Measurements from ENCODE around the gene PROCA1.

PROCA1 gene, protein sequence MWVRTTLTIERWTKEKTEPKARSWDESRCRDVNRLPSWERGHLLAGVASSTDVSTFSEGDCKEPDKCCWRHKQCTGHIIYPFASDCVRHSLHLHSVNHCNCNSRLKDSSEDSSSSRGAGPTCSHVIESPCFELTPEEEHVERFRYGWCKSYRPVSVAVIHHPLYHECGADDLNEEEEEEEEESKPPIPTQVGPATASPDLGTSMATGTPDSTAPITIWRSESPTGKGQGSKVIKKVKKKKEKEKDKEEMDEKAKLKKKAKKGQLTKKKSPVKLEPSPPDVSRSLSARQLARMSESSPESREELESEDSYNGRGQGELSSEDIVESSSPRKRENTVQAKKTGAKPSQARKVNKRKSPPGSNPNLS

DNA sequence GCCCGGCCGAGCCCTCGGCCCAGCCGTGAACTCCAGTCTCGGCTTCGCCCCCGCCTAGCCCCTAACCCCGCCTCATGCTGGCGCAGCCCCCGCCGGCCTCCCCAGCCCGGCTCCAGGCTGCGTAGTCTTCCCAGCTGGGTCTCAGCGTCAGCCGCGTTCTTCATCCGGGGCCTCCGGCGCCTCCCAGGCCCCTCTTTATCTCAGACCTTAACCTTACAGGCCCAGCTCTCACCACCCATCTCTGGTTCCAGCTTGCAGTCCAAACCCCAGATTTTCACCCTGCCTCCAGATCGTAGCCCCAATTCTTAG, at the start of gene PROCA1:
Gene PROCA1 (minus strand): TSS at position 166 of the 309 bp plus-strand sequence. CDS start 228 bp downstream, outside the sequence.
- no peaks in the 10 kb centered on the region for H3K27me3 ChIP-seq (replicated peaks)
- TF ChIP-seq CTCF (IDR thresholded peaks at IDR 0.05; ENCODE audit: low read depth, low read length, missing control alignments): no peak
- in situ Hi-C loops (cut with HindIII; ENCODE audit: low pct_ligation_motif_present, low sequenced_read_pairs): no loop called here
- H3K27ac ChIP-seq: peak within 1 kb of the TSS; percentile 71
- peak within 1 kb of the TSS; percentile 61 for H3K4me3 ChIP-seq (ENCODE audit: low read depth, low read length)
- no peak for DNase-seq
- H3K36me3 ChIP-seq (replicated peaks): peaks cover 14% of the 10 kb centered on the region

DNA sequence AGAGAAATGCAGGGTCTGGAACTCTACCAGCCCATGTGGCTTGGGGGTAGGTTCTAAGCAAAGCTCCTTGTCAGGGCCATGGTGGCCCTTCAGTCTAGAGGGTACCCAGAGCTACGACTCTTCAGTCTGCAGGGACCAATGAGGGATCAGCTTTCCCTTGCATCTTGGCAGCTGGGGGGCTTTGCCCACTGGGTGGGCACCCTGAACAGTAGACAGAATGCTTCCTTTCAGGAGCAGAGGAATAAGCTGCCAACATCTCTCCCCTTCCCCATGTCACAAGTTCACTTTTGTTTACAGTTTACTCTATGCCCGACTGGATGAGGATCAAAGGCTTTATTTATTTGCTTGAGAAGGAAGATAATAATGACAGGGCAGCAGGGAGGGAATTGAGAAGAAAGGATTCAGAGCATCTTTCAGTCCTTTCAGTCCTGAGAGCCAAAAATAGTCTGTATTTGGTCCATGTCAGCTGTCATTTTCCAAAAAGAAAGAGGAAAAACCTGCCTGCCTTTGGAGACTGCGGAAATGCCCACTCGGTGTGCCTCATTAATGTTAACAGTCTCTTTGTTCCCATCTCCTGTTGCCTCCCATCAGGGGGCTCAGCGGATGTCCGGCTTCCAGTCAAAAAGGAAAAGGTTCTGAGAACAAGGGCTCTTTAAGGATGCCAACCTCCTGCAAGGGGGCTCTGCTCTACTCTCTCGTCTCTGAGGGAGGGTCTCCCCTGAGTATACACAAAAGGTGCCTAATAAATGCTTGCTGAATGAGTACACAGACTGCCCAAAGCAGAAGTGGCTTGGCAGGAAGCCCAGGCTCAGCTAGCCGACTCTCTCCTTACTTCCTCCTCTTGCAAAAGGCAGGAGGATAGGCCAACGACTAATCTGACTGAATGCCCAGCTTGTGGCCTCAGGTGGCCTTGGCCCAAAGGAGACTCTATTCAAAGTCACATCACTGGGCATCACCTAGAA, 49.2 kb upstream of the PROCA1 start:
- H3K27ac ChIP-seq: no peak overlapping the region
- DNase-seq: peak; percentile 68
- no peaks in the 10 kb centered on the region for H3K27me3 ChIP-seq (replicated peaks)
- TF ChIP-seq CTCF (IDR thresholded peaks at IDR 0.05; ENCODE audit: low read depth, low read length, missing control alignments): no peak
- in situ Hi-C loops (cut with HindIII; ENCODE audit: low pct_ligation_motif_present, low sequenced_read_pairs): no loop called here
- peaks cover 55% of the 10 kb centered on the region for H3K36me3 ChIP-seq (replicated peaks)
- H3K4me3 ChIP-seq (ENCODE audit: low read depth, low read length): no peak overlapping the region

- TF ChIP-seq CTCF (IDR thresholded peaks at IDR 0.05; ENCODE audit: low read depth, low read length, missing control alignments): no peak
- in situ Hi-C loops (cut with HindIII; ENCODE audit: low pct_ligation_motif_present, low sequenced_read_pairs): no loop called here
- no peak for DNase-seq
- H3K36me3 ChIP-seq (replicated peaks): peaks cover 48% of the 10 kb centered on the region
- no peak overlapping the region for H3K27ac ChIP-seq
- H3K27me3 ChIP-seq (replicated peaks): no peaks in the 10 kb centered on the region
- H3K4me3 ChIP-seq (ENCODE audit: low read depth, low read length): no peak overlapping the region
These were observed 47.7 kb upstream of the PROCA1 start for GRCh38 chr17:28759256-28759865.

DNA sequence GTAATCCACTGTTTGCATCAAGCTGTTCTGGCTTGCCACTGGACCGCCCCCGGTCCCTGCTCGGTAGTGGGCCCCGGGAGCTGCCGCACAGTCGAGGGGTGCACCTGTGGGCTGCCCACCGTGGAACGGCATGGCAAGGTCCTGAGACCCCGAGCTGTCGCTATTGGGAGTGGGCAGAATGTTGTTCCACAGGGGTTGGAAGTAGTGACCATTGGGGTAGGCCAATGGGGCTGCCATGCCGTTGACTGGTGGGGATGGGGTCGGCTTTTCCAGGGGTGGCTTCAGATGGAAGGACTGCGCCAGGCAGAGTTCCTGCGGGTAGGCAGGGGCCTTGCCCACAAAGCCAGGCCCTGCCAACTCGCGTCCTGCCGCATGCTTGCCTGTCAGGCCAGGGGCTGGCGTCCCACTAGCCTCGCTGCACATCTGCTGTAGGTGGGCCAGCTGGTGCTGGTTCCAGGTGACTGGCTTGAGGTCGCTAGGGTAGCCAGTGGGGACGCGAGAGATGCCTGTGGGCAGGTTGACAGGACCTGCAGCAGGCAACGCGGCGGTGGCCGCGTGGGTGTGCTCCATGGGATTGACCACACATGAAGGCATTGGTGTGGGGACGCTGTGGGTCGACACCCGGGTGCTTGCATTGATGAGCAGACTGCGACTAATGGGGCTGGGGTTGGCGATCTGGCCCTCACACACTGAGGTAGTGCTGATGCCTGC, 46.9 kb upstream of the PROCA1 start:
- DNase-seq: no peak
- Histone ChIP-seq H3K27me3 (replicated peaks) (no peaks in the 10 kb centered on the region), H3K27ac (no peak overlapping the region), H3K4me3 (ENCODE audit: low read depth, low read length) (no peak overlapping the region), H3K36me3 (replicated peaks) (peaks cover 46% of the 10 kb centered on the region)
- in situ Hi-C loops (cut with HindIII; ENCODE audit: low pct_ligation_motif_present, low sequenced_read_pairs): no loop called here
- TF ChIP-seq CTCF (IDR thresholded peaks at IDR 0.05; ENCODE audit: low read depth, low read length, missing control alignments): no peak

DNA sequence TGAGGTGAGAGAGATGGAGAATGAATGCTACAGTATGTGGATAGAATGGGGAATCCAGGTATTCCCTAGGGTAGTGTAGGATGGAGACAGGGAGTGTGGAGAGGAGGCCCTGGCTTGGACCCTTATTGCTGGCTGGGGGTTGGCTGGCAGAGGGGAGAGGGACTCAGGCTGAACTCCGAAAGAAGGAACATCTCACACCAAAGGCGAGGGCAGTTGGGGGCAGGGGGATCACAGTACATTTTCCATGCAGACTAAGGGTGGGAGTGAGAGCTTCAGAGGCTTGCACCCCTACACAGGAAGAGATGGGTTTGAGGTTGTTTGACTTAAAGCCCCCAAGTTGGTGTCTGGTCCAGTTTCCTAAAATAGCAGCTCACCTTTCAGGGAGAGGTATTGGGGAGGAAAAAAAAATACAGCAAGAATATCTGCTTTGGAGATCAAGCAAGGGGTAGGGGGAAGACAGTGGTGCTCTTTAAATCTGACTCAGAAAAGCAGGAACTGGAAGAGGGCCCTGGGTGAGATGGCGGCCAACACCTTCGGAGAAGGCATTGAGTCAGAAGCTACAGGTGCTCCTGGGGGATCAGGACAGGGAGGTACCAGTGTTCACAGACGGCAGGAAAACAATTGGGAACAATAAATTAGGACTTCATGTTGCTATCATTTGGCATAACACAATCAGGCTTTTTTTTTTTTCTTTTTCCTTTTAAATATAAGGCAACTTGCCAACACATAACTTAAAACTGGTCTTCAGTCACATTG, 44.5 kb upstream of the PROCA1 start:
- Histone ChIP-seq H3K27ac (no peak overlapping the region), H3K4me3 (ENCODE audit: low read depth, low read length) (no peak overlapping the region), H3K27me3 (replicated peaks) (no peaks in the 10 kb centered on the region), H3K36me3 (replicated peaks) (peaks cover 46% of the 10 kb centered on the region)
- no peak for DNase-seq
- TF ChIP-seq CTCF (IDR thresholded peaks at IDR 0.05; ENCODE audit: low read depth, low read length, missing control alignments): no peak
- in situ Hi-C loops (cut with HindIII; ENCODE audit: low pct_ligation_motif_present, low sequenced_read_pairs): no loop called here
